GM23338 (cell line): ENCODE measurements around the gene SLC16A5. TPM values are rescaled to one million over a fixed set of nuclear protein-coding genes. Genes with fewer than 3 reads are reported as not detected.

Experiments used
- ATAC-seq: fragments of 200-7000 bp; cut with Tn5 transposase; 3 replicates; pipeline ENCODE4 v1.9.1; 2020
- DNase-seq: peaks from one replicate; pipeline ENCODE4 v3.0.0-alpha.2; 2015; ENCODE audit warnings: low spot score
- H2AFZ ChIP-seq: fragments of 200-600 bp; sonication (generic); 2 replicates; pipeline ENCODE4 v1.8.0; 2016; ENCODE audit warnings: antibody characterized with exemption, mild to moderate bottlenecking, moderate library complexity
- H3F3A ChIP-seq: fragments of 200-600 bp; sonication (generic); replicated peaks from 2 replicates; pipeline ENCODE4 v1.8.0; 2017; ENCODE audit warnings: antibody characterized with exemption, mixed run types, low read depth
- H3K27ac ChIP-seq: fragments of 200-600 bp; sonication (generic); 2 replicates; pipeline ENCODE4 v1.6.1; 2016; ENCODE audit warnings: low read depth
- H3K27me3 ChIP-seq: fragments of 200-600 bp; sonication (generic); 2 replicates; pipeline ENCODE4 v1.8.0; 2016; ENCODE audit warnings: mild to moderate bottlenecking, mixed run types, moderate library complexity; ENCODE audit not compliant: insufficient read depth
- H3K36me3 ChIP-seq: fragments of 200-600 bp; sonication (generic); 2 replicates; pipeline ENCODE4 v1.8.0; 2016; ENCODE audit warnings: mild to moderate bottlenecking; ENCODE audit not compliant: insufficient read depth
- H3K4me1 ChIP-seq: fragments of 200-600 bp; sonication (generic); 2 replicates; pipeline ENCODE4 v1.8.0; 2016; ENCODE audit warnings: mild to moderate bottlenecking, moderate library complexity; ENCODE audit not compliant: insufficient read depth
- H3K4me2 ChIP-seq: fragments of 200-600 bp; sonication (generic); 2 replicates; pipeline ENCODE4 v1.7.1; 2017; ENCODE audit warnings: mixed run types
- H3K4me3 ChIP-seq: fragments of 200-600 bp; sonication (generic); 2 replicates; pipeline ENCODE4 v1.6.1; 2016; ENCODE audit warnings: mixed run types
- H3K79me2 ChIP-seq: fragments of 200-600 bp; sonication (generic); replicated peaks from 2 replicates; pipeline ENCODE4 v1.8.0; 2017; ENCODE audit warnings: mild to moderate bottlenecking; ENCODE audit not compliant: insufficient read depth
- H3K9me2 ChIP-seq: fragments of 200-600 bp; sonication (generic); 2 replicates; pipeline ENCODE4 v1.8.0; 2017; ENCODE audit not compliant: insufficient read depth
- H4K20me1 ChIP-seq: fragments of 200-600 bp; sonication (generic); replicated peaks from 2 replicates; pipeline ENCODE4 v1.8.0; 2017; ENCODE audit warnings: mild to moderate bottlenecking; ENCODE audit not compliant: insufficient read depth
- H3K27ac Mint-ChIP-seq: 2 replicates; pipeline ENCODE4 v1.8.0; 2020; ENCODE audit warnings: inconsistent platforms, mild to moderate bottlenecking, moderate library complexity, mixed read lengths
- H3K27me3 Mint-ChIP-seq: 3 replicates; pipeline ENCODE4 v1.8.0; 2022; ENCODE audit warnings: low read depth, mild to moderate bottlenecking, moderate library complexity, mixed read lengths, inconsistent platforms; ENCODE audit not compliant: insufficient read depth, poor library complexity
- H3K36me3 Mint-ChIP-seq: 3 replicates; pipeline ENCODE4 v1.8.0; 2021; ENCODE audit warnings: low read depth, mild to moderate bottlenecking, inconsistent platforms, moderate library complexity, mixed read lengths
- H3K4me1 Mint-ChIP-seq: 3 replicates; pipeline ENCODE4 v1.8.0; 2020; ENCODE audit warnings: mild to moderate bottlenecking, inconsistent platforms, mixed read lengths
- H3K4me3 Mint-ChIP-seq: 3 replicates; pipeline ENCODE4 v1.8.0; 2021; ENCODE audit warnings: moderate library complexity, mild to moderate bottlenecking, inconsistent platforms, mixed read lengths
- H3K9me3 Mint-ChIP-seq: 3 replicates; pipeline ENCODE4 v1.8.0; 2020; ENCODE audit warnings: moderate library complexity, mild to moderate bottlenecking, inconsistent platforms, mixed read lengths
- EZH2 ChIP-seq: fragments of 200-600 bp; sonication (generic); IDR thresholded peaks from one replicate; pipeline ENCODE4 v1.8.0; 2017; ENCODE audit warnings: antibody characterized with exemption, mild to moderate bottlenecking, low read depth; ENCODE audit not compliant: unreplicated experiment
- EZH2phosphoT487 ChIP-seq: fragments of 200-600 bp; sonication (generic); IDR thresholded peaks from one replicate; pipeline ENCODE4 v1.8.1; 2018; ENCODE audit warnings: antibody characterized with exemption; ENCODE audit not compliant: unreplicated experiment
- NANOG ChIP-seq: IDR thresholded peaks from 2 replicates; pipeline ENCODE4 v1.6.1; 2016; ENCODE audit warnings: antibody characterized with exemption, borderline replicate concordance
- POLR2AphosphoS5 ChIP-seq: IDR thresholded peaks from 2 replicates; pipeline ENCODE4 v1.6.1; 2016; ENCODE audit warnings: antibody characterized with exemption, low read depth
- STAT1 ChIP-seq: IDR thresholded peaks from one replicate; pipeline ENCODE4 v1.6.1; 2016; ENCODE audit warnings: antibody characterized with exemption; ENCODE audit not compliant: unreplicated experiment
- polyA plus RNA-seq: library from polyadenylated mRNA; unstranded; fragments of >200 nt; fragmentation: Nextera tagmentation; extraction: Ambion mirVana; gene quantifications from 2 replicates; pipeline ENCODE4 v1.2.1, GENCODE V29; 2016
- total RNA-seq: library from RNA; depleted of rRNA; stranded (reverse); fragments of >200 nt; shearing (Covaris generic); gene quantifications from 2 replicates; pipeline ENCODE4 v1.2.3, GENCODE V29; 2014
- TF ChIP-seq, protein P1 (sequence below): fragments of 250-450 bp; sonication (Bioruptor Pico); IDR thresholded peaks from 2 replicates; pipeline ENCODE4 v1.5.0; 2020; ENCODE audit warnings: mild to moderate bottlenecking, moderate library complexity
- TF ChIP-seq, protein P2 (sequence below), 2 experiments: fragments of 200-600 bp in 1 of 2; sonication (generic) in 1 of 2; conservative IDR thresholded peaks; 2 replicates each; pipeline versions ENCODE4 v1.5.1 to v1.6.1; 2016 to 2017; ENCODE audit warnings: antibody characterized with exemption in 2 of 2, low read depth in 2 of 2, mild to moderate bottlenecking in 2 of 2, moderate library complexity in 1 of 2
- TF ChIP-seq, protein P3 (sequence below): IDR thresholded peaks from 2 replicates; pipeline ENCODE4 v1.6.1; 2016; ENCODE audit warnings: antibody characterized with exemption
- TF ChIP-seq, protein P4 (sequence below): IDR thresholded peaks from one replicate; pipeline ENCODE4 v1.6.1; 2018; ENCODE audit warnings: antibody characterized with exemption; ENCODE audit not compliant: unreplicated experiment

The SLC16A5 gene
- total and polyA plus RNA-seq, 2 experiments from 2014 or later: 7.3 to 40.0 TPM

DNA sequence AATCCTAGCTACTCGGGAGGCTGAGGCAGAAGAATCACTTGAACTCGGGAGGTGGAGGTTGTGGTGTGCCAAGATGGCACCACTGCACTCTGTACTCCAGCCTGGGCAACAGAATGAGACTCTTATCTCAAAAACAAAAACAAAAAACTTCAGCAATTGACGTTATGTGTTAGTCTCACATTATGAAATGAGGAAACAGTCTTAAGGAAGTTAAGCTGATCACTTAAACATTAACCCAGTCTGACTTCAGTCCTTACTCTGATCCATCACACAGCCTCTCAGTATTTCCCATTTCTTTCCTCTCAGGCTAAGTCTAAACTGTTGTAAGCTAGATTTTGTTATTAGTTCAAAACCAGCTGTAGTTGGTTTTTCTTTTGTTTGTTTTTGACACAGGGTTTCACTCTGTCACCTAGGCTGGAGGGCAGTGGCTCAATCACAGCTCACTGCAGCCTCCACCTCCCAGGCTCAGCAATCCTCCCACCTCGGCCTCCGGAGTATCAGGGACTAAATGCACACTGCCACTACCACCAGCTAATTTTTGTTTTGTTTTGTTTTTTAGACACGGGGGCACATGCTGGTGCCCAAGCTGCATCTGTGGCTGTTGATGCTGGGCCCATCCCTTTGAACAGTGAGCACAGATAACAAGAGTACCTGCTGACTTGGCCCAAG lies 60.3 kb downstream of the SLC16A5 start (continued):
- TF ChIP-seq, protein P1, sequence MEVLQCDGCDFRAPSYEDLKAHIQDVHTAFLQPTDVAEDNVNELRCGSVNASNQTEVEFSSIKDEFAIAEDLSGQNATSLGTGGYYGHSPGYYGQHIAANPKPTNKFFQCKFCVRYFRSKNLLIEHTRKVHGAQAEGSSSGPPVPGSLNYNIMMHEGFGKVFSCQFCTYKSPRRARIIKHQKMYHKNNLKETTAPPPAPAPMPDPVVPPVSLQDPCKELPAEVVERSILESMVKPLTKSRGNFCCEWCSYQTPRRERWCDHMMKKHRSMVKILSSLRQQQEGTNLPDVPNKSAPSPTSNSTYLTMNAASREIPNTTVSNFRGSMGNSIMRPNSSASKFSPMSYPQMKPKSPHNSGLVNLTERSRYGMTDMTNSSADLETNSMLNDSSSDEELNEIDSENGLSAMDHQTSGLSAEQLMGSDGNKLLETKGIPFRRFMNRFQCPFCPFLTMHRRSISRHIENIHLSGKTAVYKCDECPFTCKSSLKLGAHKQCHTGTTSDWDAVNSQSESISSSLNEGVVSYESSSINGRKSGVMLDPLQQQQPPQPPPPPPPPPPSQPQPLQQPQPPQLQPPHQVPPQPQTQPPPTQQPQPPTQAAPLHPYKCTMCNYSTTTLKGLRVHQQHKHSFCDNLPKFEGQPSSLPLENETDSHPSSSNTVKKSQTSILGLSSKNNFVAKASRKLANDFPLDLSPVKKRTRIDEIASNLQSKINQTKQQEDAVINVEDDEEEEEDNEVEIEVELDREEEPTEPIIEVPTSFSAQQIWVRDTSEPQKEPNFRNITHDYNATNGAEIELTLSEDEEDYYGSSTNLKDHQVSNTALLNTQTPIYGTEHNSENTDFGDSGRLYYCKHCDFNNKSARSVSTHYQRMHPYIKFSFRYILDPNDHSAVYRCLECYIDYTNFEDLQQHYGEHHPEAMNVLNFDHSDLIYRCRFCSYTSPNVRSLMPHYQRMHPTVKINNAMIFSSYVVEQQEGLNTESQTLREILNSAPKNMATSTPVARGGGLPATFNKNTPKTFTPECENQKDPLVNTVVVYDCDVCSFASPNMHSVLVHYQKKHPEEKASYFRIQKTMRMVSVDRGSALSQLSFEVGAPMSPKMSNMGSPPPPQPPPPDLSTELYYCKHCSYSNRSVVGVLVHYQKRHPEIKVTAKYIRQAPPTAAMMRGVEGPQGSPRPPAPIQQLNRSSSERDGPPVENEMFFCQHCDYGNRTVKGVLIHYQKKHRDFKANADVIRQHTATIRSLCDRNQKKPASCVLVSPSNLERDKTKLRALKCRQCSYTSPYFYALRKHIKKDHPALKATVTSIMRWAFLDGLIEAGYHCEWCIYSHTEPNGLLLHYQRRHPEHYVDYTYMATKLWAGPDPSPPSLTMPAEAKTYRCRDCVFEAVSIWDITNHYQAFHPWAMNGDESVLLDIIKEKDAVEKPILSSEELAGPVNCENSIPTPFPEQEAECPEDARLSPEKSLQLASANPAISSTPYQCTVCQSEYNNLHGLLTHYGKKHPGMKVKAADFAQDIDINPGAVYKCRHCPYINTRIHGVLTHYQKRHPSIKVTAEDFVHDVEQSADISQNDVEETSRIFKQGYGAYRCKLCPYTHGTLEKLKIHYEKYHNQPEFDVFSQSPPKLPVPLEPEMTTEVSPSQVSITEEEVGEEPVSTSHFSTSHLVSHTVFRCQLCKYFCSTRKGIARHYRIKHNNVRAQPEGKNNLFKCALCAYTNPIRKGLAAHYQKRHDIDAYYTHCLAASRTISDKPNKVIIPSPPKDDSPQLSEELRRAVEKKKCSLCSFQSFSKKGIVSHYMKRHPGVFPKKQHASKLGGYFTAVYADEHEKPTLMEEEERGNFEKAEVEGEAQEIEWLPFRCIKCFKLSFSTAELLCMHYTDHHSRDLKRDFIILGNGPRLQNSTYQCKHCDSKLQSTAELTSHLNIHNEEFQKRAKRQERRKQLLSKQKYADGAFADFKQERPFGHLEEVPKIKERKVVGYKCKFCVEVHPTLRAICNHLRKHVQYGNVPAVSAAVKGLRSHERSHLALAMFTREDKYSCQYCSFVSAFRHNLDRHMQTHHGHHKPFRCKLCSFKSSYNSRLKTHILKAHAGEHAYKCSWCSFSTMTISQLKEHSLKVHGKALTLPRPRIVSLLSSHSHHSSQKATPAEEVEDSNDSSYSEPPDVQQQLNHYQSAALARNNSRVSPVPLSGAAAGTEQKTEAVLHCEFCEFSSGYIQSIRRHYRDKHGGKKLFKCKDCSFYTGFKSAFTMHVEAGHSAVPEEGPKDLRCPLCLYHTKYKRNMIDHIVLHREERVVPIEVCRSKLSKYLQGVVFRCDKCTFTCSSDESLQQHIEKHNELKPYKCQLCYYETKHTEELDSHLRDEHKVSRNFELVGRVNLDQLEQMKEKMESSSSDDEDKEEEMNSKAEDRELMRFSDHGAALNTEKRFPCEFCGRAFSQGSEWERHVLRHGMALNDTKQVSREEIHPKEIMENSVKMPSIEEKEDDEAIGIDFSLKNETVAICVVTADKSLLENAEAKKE (CRISPR knock-in tag): no peak
- TF ChIP-seq NANOG (no peak), EZH2phosphoT487 (no peak)
- TF ChIP-seq, protein P2, sequence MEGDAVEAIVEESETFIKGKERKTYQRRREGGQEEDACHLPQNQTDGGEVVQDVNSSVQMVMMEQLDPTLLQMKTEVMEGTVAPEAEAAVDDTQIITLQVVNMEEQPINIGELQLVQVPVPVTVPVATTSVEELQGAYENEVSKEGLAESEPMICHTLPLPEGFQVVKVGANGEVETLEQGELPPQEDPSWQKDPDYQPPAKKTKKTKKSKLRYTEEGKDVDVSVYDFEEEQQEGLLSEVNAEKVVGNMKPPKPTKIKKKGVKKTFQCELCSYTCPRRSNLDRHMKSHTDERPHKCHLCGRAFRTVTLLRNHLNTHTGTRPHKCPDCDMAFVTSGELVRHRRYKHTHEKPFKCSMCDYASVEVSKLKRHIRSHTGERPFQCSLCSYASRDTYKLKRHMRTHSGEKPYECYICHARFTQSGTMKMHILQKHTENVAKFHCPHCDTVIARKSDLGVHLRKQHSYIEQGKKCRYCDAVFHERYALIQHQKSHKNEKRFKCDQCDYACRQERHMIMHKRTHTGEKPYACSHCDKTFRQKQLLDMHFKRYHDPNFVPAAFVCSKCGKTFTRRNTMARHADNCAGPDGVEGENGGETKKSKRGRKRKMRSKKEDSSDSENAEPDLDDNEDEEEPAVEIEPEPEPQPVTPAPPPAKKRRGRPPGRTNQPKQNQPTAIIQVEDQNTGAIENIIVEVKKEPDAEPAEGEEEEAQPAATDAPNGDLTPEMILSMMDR (conservative IDR thresholded peaks at IDR 0.05; ENCODE audit: low read depth in 2 of 2): no peak

DNA sequence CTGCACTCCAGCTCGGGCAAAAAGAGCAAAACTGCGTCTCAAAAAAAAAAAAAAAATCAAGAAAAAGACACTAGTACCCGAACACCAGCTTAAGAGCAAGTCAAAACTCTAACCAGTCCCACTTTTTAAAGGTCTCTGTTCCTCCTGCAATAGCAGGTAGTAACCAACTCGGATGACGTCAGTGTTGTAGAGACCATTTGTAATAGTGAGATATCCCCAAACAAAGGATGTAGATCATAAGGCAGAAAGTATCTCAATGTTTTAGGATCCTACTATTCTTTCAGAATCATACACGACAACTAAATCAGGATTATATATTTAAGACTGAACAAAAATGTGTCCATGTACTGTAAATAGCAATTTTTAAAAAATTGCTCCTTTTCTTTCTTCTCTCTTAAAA lies 64.2 kb downstream of the SLC16A5 start:
- H3K4me3 ChIP-seq: peak overlapping the region; percentile 63
- TF ChIP-seq, protein P2 (conservative IDR thresholded peaks at IDR 0.05; ENCODE audit: low read depth in 2 of 2): no peak
- no peak for TF ChIP-seq STAT1
- TF ChIP-seq, protein P3, sequence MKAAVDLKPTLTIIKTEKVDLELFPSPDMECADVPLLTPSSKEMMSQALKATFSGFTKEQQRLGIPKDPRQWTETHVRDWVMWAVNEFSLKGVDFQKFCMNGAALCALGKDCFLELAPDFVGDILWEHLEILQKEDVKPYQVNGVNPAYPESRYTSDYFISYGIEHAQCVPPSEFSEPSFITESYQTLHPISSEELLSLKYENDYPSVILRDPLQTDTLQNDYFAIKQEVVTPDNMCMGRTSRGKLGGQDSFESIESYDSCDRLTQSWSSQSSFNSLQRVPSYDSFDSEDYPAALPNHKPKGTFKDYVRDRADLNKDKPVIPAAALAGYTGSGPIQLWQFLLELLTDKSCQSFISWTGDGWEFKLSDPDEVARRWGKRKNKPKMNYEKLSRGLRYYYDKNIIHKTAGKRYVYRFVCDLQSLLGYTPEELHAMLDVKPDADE: no peak
- TF ChIP-seq, protein P4, sequence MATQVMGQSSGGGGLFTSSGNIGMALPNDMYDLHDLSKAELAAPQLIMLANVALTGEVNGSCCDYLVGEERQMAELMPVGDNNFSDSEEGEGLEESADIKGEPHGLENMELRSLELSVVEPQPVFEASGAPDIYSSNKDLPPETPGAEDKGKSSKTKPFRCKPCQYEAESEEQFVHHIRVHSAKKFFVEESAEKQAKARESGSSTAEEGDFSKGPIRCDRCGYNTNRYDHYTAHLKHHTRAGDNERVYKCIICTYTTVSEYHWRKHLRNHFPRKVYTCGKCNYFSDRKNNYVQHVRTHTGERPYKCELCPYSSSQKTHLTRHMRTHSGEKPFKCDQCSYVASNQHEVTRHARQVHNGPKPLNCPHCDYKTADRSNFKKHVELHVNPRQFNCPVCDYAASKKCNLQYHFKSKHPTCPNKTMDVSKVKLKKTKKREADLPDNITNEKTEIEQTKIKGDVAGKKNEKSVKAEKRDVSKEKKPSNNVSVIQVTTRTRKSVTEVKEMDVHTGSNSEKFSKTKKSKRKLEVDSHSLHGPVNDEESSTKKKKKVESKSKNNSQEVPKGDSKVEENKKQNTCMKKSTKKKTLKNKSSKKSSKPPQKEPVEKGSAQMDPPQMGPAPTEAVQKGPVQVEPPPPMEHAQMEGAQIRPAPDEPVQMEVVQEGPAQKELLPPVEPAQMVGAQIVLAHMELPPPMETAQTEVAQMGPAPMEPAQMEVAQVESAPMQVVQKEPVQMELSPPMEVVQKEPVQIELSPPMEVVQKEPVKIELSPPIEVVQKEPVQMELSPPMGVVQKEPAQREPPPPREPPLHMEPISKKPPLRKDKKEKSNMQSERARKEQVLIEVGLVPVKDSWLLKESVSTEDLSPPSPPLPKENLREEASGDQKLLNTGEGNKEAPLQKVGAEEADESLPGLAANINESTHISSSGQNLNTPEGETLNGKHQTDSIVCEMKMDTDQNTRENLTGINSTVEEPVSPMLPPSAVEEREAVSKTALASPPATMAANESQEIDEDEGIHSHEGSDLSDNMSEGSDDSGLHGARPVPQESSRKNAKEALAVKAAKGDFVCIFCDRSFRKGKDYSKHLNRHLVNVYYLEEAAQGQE: no peak
- no peak for TF ChIP-seq EZH2
- TF ChIP-seq POLR2AphosphoS5: no peak

More for the DNA sequence above, 64.2 kb downstream of the SLC16A5 start:
- Mint-ChIP-seq H3K4me1 (peaks cover 29% of the 10 kb centered on the region), H3K4me3 (peak overlapping the region; percentile 93), H3K9me3 (peaks cover 2% of the 10 kb centered on the region; the same call in 1 of the 3 replicates), H3K36me3 (peaks cover 48% of the 10 kb centered on the region), H3K27ac (peak overlapping the region; percentile 75), H3K27me3 (peaks cover 19% of the 10 kb centered on the region)
- Histone ChIP-seq H3F3A (peaks cover 33% of the 10 kb centered on the region), H2AFZ (no peak overlapping the region), H3K4me2 (peak overlapping the region; percentile 79), H3K9me2 (no peaks in the 10 kb centered on the region), H3K27ac (0 out of 2 replicates have a peak overlapping the region, but pooled peaks have one; percentile 33), H4K20me1 (peaks cover 53% of the 10 kb centered on the region), H3K4me1 (peaks cover 27% of the 10 kb centered on the region), H3K27me3 (no peaks in the 10 kb centered on the region), H3K79me2 (peaks cover 73% of the 10 kb centered on the region), H3K36me3 (peaks cover 22% of the 10 kb centered on the region)
- peak; percentile 35 for DNase-seq
- no peak for ATAC-seq
